Activated T-cell treated with anti-CD3 and anti-CD28 coated beads, Interleukin-2, amount 50 U/mL, for 72 hours (primary cell): Measurements from ENCODE around the gene RANBP10. TPM values are rescaled to one million over a fixed set of nuclear protein-coding genes. Genes with fewer than 3 reads are reported as not detected.

Experiments used
- ATAC-seq, 2 donors: fragments of 150-1000 bp; cut with Tn5 transposase; replicated peaks in 1 of 2; 2 replicates each; pipeline ENCODE4 v1.10.0; 2021; ENCODE audit warnings: moderate library complexity in 2 of 2, mild to moderate bottlenecking in 1 of 2
- DNase-seq, 2 donors: peaks; one replicate each; pipeline ENCODE4 v3.0.0; 2021 to 2022; ENCODE audit warnings: mixed read lengths in 1 of 2
- H3K27ac Mint-ChIP-seq: one replicate; pipeline ENCODE4 v1.8.0; 2022; ENCODE audit warnings: mild to moderate bottlenecking, moderate library complexity, mixed read lengths
- H3K27me3 Mint-ChIP-seq: one replicate; pipeline ENCODE4 v1.8.0; 2022; ENCODE audit warnings: low read depth, mixed read lengths
- H3K36me3 Mint-ChIP-seq, 2 donors: one replicate each; pipeline ENCODE4 v1.8.0; 2022; ENCODE audit warnings: mixed read lengths in 2 of 2, mild to moderate bottlenecking in 1 of 2; ENCODE audit not compliant: insufficient read depth in 2 of 2
- H3K4me1 Mint-ChIP-seq: one replicate; pipeline ENCODE4 v1.8.0; 2022; ENCODE audit warnings: low read depth, mixed read lengths
- H3K4me3 Mint-ChIP-seq, 2 donors: one replicate each; pipeline ENCODE4 v1.8.0; 2022; ENCODE audit warnings: mild to moderate bottlenecking in 2 of 2, mixed read lengths in 2 of 2, moderate library complexity in 2 of 2
- H3K9me3 Mint-ChIP-seq, 2 donors: one replicate each; pipeline ENCODE4 v1.8.0; 2022; ENCODE audit warnings: mixed read lengths in 2 of 2
- total RNA-seq, 2 donors: library from RNA; stranded (reverse); gene quantifications; one replicate each; pipeline ENCODE4 v1.2.3, GENCODE V29; 2022

RANBP10 gene
- total RNA-seq, 2 donors from 2014 or later: 17.1 to 24.8 TPM

DNA sequence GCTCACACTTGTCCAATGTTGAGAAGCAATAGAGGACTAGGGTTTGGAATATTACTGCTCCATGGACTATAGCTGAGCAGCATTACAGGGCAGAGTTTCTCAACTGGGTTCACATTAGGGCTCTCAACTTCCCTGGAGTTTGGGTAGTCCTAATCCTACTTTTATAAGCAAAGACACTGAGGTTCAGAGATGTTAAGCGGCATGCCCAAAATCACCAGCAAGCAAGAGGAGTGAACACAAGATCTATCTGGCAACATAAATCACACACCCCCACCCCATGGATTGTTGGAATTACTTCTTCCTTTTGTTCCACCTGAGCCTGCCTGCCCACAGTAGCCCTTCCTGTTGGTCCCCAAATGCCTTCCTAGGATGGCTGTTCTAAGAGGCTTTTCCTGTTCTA is 5.5 kb upstream of the RANBP10 start:
- Mint-ChIP-seq H3K27me3 (no peaks in the 10 kb centered on the region), H3K9me3 (no peaks in the 10 kb centered on the region), H3K4me1 (peaks cover 14% of the 10 kb centered on the region), H3K4me3 (no peak overlapping the region), H3K36me3 (no peaks in the 10 kb centered on the region), H3K27ac (no peak overlapping the region)
- no peak for ATAC-seq
- DNase-seq: no peak

DNA sequence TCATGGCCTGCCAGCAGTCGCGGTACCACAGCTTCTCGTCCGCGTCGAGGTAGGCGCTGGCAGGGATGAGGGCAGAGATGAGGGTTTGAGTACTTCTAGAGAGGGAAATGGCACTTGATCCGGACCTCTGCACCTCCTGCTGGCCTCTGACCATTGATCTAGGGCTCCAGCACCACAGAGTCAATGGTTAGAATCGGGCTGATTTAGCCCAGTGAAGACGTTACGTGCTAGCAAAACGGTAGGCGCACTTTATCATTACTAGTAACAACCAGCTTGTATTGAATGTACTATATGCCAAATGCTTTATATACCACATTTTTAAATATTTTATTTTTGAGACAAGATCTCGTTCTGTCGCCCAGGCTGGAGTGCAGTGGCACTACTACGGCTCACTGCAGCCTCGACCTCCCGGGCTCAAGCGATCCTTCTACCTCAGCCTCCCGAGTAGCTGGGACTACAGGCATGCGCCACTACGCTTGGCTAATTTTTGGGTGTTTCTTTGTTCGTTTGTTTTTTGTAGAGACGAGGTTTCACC is 855 bp upstream of the RANBP10 start:
- Mint-ChIP-seq H3K4me3 (peak overlapping the region; percentile 94 to 97), H3K27ac (peak overlapping the region; percentile 87), H3K27me3 (no peaks in the 10 kb centered on the region), H3K4me1 (peaks cover 41% of the 10 kb centered on the region), H3K36me3 (peaks cover 9 to 10% of the 10 kb centered on the region in 2 donors), H3K9me3 (no peaks in the 10 kb centered on the region)
- ATAC-seq: no peak
- no peak for DNase-seq

DNA sequence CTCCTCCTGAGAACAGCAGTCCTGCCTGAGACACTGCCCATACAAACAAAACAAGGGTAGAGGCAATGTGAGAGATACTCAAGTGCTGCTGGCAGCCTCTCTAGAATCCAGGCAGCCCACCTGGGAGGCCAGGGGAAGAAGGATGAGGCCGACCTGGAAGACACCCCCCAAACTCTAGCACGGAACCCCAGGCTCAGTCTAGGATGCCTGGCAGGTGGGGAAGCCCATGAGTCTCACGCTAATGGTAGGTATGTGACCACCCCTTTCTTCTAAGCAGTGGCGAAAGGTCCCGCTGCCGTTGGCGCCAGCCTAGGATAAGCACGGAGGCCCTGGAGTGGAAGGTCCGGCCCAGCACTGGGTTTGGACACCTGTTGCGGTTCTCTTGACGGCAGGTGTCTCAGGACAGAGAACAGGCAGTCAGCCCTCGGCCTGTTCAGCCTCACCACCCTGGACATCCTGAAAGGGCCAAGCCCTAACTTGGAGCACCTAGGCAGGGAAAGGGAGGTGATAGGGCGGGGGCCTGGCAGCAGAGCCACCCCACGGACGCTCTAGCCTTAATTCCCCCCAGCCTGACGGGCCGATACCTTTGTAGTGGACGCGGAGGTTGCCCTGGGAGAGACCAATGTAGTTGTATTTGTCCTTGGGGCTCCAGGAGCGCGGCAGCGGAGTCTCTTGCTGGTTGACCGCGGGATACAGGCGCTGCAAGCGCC is 487 bp downstream of the RANBP10 start:
- Mint-ChIP-seq H3K27me3 (no peaks in the 10 kb centered on the region), H3K4me3 (peak overlapping the region; percentile 94 to 97), H3K4me1 (peaks cover 54% of the 10 kb centered on the region), H3K36me3 (peaks cover 9 to 16% of the 10 kb centered on the region in 2 donors), H3K9me3 (no peaks in the 10 kb centered on the region), H3K27ac (peak overlapping the region; percentile 47)
- DNase-seq (peak; percentile 12 to 15), ATAC-seq (no peak)

DNA sequence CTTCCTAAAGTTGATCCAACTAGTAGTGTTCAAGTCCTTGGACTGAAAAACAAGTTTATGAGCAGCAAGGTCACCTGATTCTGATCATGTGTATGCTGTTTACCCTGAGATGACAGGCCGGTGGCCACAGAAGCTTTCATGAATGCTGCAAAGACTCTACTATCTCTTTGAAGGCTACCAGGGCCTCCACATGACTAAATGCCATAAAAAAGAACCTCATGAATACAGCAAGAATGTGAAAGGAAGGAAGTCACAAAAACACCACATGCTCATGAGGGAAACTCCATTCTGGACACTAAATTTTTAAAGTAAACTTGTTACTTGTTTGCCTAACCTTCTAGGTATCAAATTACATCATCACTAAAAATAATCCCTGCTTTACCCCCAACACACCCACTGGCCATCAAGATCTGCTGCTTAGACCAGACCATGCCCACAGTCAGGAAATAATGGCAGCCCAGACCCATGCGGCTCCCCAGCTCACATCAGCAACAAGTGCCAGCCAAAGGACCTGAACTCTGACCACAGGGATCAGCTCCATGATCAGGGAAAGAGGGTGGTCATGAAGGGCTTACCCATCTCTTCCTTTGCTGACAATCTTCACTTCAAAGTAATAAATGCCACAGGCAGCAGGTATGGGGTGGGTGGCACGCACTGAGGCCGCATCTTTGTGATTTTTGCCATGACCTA is 1.4 kb downstream of the RANBP10 start:
- DNase-seq (peak in 1 of 2 donors; percentile 9), ATAC-seq (no peak)
- Mint-ChIP-seq H3K36me3 (peaks cover 9 to 19% of the 10 kb centered on the region in 2 donors), H3K27ac (peak overlapping the region; percentile 47), H3K9me3 (no peaks in the 10 kb centered on the region), H3K27me3 (no peaks in the 10 kb centered on the region), H3K4me1 (peaks cover 63% of the 10 kb centered on the region), H3K4me3 (peak overlapping the region; percentile 94 to 97)

DNA sequence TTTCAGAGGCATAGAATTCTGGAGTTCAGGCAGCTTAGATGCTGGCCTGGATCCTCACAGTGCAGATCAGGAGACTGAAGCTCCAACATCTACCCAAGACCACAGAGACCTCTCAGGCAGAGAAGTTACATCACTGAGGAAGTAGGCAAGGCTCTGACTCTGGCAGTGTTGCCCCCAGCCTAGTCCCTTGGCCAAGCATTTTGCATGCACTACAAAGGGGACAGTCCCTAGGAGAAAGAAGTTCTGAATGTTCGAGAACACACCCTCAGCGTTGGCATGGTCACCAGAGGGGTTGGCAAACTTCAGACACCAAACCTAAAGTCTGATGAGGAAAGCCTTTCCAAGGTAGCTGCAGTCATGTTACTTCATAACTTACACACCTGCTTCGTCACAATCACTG is 2.5 kb downstream of the RANBP10 start:
- Mint-ChIP-seq H3K36me3 (peaks cover 9 to 21% of the 10 kb centered on the region in 2 donors), H3K4me3 (peak overlapping the region; percentile 42 to 53)

DNA sequence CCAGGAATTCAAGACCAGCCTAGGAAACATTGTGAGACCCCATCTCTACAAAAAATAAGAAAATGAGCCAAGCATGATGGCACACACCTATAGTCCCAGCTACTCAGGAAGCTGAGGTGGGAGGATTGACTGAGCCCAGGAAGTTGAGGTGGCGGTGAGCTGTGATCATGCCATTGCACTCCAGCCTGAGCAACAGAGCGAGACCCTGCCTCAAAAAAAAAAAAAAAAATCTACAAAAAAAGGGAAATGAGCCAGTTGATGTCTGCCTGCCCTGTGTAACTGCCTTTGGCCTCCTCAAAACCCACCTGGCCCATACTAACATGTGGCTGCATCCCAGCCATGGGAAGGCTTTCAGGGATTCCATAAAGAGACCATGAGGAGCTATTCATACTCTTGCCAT is 4.5 kb downstream of the RANBP10 start:
- peak overlapping the region; percentile 32 to 61 for H3K4me3 Mint-ChIP-seq
- H3K27me3 Mint-ChIP-seq: no peaks in the 10 kb centered on the region
- ATAC-seq (no peak), DNase-seq (peak; percentile 41 to 47)
- peaks cover 9 to 23% of the 10 kb centered on the region in 2 donors for H3K36me3 Mint-ChIP-seq
- H3K4me1 Mint-ChIP-seq: peaks cover 64% of the 10 kb centered on the region
- H3K27ac Mint-ChIP-seq: peak overlapping the region; percentile 79
- H3K9me3 Mint-ChIP-seq: no peaks in the 10 kb centered on the region

More for the DNA sequence above, 2.5 kb downstream of the RANBP10 start:
- no peaks in the 10 kb centered on the region for H3K27me3 Mint-ChIP-seq
- H3K27ac Mint-ChIP-seq: no peak overlapping the region
- DNase-seq: peak; percentile 32 to 42
- peaks cover 69% of the 10 kb centered on the region for H3K4me1 Mint-ChIP-seq
- no peak for ATAC-seq
- no peaks in the 10 kb centered on the region for H3K9me3 Mint-ChIP-seq

DNA sequence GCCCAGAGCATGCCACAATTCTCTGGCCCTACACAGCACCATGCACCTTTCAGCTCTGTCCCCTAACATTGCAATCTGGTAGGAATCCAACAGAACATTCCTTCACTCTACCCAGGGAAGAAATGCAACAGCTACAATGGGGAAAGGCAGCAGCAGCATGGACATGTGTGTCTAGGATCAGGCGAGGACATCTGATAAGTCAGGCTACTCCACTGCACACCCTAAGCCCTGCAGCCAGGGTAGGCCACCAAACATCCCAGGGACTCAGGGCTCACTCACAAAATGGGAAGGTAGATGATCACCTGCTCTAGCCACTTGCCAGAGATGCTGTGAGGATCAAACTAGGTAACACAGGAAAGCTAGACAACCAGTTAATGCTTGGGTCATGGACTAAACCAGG is 5.1 kb downstream of the RANBP10 start:
- ATAC-seq (no peak), DNase-seq (no peak)
- Mint-ChIP-seq H3K4me1 (peaks cover 63% of the 10 kb centered on the region), H3K27me3 (no peaks in the 10 kb centered on the region), H3K27ac (peak overlapping the region; percentile 79), H3K36me3 (peaks cover 9 to 23% of the 10 kb centered on the region in 2 donors), H3K9me3 (no peaks in the 10 kb centered on the region), H3K4me3 (no peak overlapping the region)

DNA sequence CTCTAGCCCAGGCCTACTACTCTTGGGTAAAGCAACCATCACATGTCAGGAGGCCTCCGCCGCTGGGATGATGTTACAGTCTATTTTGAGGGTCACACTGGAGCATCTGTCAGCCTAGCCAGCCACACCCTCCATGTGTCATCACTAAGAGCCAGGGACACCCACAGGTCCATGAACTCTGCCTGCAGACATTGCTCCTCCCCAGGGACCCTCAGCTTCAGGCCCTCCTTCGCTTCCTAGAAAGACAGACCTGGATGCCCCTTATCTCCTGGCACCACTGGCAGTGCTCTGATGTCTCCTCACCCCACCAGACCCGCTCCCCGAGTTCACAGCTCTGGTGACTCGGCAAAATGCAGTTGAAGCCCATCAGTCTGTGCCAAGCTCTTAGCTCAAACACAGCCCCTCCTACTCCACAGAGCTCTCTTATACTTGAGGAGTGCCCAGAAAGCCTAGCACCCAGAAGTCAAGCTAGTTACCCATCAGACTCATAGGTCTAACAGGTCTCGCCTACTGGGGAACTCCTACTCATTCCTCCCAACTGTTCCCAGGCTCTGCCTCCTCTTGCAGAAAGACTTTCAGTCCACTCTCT is 5.9 kb downstream of the RANBP10 start:
- ATAC-seq (no peak), DNase-seq (no peak)
- Mint-ChIP-seq H3K36me3 (peaks cover 9 to 23% of the 10 kb centered on the region in 2 donors), H3K4me1 (peaks cover 60% of the 10 kb centered on the region), H3K9me3 (no peaks in the 10 kb centered on the region), H3K27me3 (no peaks in the 10 kb centered on the region), H3K27ac (peak overlapping the region; percentile 66), H3K4me3 (no peak overlapping the region)

DNA sequence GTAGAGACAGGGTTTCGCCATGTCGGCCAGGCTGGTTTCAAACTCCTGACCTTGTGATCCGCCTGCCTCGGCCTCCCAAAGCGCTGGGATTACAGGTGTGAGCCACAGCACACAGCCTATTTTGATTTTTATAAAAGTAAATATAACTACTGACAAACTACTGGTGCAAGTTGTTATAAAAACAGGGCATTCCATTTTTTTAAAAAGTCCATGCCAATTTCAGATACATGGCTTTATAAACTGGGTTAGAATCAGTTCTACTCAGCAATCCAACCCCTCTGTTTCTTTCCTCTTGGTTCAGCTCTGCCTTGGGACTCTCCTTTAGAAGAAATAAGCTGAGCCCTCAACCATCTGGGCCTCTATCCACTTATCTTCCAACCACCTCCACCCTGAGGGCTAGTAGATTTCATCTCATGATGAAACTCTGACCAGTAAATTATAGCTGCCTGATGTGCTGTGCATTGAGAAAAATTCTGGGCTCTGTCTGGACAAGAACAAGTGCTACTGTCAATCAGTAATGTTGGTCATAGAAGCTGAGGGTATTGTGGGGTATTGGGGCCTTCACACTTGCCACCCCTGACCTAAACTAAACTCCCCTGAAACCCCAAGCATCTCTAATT is 10.2 kb downstream of the RANBP10 start:
- H3K36me3 Mint-ChIP-seq: peaks cover 0 to 7% of the 10 kb centered on the region in 2 donors
- H3K9me3 Mint-ChIP-seq: no peaks in the 10 kb centered on the region
- peaks cover 18% of the 10 kb centered on the region for H3K4me1 Mint-ChIP-seq
- H3K27me3 Mint-ChIP-seq: no peaks in the 10 kb centered on the region
- ATAC-seq: no peak
- H3K27ac Mint-ChIP-seq: peak overlapping the region; percentile 10
- H3K4me3 Mint-ChIP-seq: no peak overlapping the region
- no peak for DNase-seq

DNA sequence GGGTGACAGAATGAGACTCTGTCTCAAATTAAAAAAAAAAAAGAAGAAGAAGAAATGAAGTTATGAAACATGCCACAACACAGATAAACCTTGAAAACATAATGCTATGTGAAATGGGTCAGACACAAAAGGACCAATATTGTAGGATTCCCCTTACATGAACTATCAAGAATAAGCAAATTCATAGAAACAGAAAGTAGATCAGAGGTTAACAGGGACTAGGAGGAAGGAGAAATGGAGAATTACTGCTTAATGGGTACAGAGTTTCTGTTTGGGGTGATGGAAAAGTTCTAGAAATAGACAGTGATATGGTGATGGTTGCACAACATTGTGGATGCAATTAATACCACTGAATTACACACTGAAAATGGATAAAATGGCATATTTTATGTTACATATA is 16.3 kb downstream of the RANBP10 start:
- no peaks in the 10 kb centered on the region for H3K36me3 Mint-ChIP-seq
- ATAC-seq (no peak), DNase-seq (no peak)
- H3K4me3 Mint-ChIP-seq: no peak overlapping the region
- H3K27ac Mint-ChIP-seq: no peak overlapping the region
- peaks cover 18% of the 10 kb centered on the region for H3K4me1 Mint-ChIP-seq
- H3K9me3 Mint-ChIP-seq: no peaks in the 10 kb centered on the region
- H3K27me3 Mint-ChIP-seq: no peaks in the 10 kb centered on the region

DNA sequence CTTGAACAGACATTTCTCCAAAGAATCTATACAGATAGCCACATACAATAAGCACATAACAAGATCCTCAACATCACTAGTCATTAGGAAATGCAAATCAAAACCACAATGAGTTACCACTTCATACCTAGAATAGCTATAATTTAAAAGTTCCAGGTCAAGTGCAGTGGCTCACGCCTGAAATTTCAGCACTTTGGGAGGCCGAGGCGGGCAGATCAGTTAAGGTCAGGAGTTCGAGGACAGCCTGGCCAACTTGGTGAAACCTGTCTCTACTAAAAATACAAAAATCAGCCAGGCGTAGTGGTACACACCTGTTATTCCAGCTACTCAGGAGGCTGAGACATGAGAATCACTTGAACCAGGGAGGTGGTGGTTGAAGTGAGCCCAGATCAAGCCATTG is 19.9 kb downstream of the RANBP10 start:
- ATAC-seq (no peak), DNase-seq (no peak)
- H3K9me3 Mint-ChIP-seq: no peaks in the 10 kb centered on the region
- peak overlapping the region; percentile 31 for H3K27ac Mint-ChIP-seq
- H3K4me1 Mint-ChIP-seq: peaks cover 23% of the 10 kb centered on the region
- H3K27me3 Mint-ChIP-seq: no peaks in the 10 kb centered on the region
- H3K4me3 Mint-ChIP-seq: no peak overlapping the region
- H3K36me3 Mint-ChIP-seq: peaks cover 0 to 3% of the 10 kb centered on the region in 2 donors

DNA sequence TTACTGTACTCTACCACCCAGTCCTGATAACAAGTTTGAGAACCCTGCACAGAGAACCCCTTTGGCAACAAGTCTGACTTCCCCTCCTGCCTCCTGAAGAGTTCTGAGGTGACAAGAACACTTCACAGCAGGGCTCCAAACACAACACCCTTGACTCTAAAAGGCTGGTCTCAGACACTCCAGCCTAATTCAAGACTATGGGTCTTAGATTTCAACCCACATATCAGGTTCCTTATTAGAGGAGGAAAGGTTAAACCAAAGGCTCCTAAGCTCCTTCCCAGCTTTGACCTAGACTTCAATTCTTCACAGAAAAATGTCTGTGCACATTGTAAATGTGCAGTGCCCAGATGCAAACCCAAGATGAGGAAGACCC is 23.0 kb downstream of the RANBP10 start:
- DNase-seq (no peak), ATAC-seq (no peak)
- Mint-ChIP-seq H3K36me3 (peaks cover 0 to 7% of the 10 kb centered on the region in 2 donors), H3K4me1 (peaks cover 39% of the 10 kb centered on the region), H3K4me3 (no peak overlapping the region), H3K9me3 (no peaks in the 10 kb centered on the region), H3K27me3 (no peaks in the 10 kb centered on the region), H3K27ac (no peak overlapping the region)
